ENCODE data around the gene PRKCE.

- no peak for TF ChIP-seq POLR2A (IDR thresholded peaks at IDR 0.05)
- no peak for TF ChIP-seq CTCF (IDR thresholded peaks at IDR 0.05)
These were observed 222.9 kb downstream of the PRKCE start for GRCh38 chr2:45874344-45874743.
